ENCODE measurements around the gene MYO9B.

The MYO9B gene

DNA sequence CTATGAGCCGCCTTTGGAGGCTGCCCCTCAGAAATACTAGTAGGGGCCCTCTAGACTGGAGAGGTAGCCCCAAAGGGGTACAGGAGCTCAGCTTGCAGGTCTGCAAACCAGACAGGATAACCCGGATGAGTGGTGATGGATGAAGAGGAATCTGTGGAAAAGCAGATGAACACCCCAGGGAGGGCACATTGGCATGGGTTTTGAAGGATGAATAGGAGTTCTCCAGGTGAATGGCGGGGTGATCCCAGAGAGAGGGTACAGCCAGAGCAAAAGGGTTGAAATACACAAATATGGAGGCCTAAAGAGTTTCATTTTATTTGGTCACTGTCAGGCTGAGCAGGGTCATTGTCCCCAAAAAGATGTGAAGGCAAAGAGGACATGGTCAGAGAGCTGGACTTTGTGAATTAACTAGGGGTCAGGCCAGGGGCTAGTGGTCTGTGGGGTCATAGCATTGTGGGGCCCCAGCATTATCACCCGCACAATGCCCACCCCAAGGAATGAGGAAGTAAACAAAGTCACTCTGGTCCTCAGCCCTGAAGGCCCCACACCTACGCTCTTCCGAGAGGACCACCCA is 165.3 kb downstream of the MYO9B start:
- DNase-seq (ENCODE audit: low spot score): no peak

DNA sequence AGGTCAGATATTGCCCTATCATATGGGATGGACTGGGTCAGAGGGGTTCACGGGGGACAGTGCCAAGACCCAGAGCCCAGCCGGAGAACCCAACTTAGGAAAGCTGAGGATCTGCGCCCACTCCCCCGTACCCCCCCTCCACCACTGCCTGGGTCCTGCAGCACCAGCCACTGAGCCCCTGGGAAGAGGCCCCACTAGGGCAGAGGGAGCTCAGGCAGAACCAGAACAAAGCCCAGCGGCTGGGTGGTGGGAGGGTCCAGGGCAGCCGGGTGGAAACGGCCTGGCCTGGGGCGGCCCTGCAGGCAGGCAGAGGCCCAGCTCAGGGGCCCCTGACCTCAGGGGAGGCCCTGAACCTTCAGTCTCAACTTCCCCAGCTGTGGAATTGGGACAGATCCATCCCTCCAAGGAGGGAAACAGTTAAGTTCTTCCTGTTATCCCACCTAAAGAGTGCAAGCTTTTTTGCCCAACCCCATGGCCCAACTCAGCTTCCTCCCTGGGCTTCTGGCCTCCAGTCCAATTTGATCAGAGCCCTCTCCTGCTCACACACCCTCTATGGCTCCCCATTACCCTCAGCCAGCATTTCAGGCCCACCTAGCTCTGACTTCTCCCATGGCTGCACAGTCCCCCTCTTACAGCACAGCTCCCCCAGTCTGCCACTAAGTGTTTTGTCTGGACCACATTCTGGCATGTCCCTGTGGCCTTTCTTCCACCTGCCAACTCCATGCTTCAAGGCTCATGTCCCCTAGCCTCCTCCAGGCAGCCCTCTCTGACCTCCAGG is 167.0 kb downstream of the MYO9B start:
- no peak for DNase-seq (ENCODE audit: low spot score)

DNA sequence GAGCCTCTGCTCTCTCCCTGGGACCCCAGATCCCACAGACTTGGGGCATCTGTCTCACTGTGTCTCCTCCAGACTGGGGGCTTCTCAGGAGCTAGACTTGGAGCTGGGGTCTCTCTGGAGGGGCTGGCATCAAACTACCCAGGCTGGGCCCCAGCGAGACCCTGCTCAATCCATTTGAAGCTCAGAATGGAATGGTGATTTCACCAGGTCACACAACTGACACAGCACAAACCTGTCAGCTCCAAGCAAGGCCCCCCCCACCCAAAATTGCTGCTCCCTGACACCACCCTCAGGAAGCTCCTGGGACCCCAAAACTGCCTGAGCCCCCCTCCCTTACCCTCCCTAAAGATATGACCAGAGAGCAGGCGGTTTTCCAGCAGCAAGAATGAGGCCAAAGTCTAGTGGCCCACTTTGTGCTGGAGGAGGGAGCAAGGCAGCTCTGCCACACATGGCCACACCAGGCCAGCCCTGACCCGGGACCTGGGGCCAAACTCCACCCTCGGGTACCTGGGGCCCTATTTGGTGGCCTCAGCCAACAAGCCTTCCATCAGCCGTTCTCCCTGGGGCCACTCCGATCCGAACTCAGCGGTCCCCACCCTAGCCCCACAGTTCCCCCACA is 167.7 kb downstream of the MYO9B start:
- no peak for DNase-seq (ENCODE audit: low spot score)

DNA sequence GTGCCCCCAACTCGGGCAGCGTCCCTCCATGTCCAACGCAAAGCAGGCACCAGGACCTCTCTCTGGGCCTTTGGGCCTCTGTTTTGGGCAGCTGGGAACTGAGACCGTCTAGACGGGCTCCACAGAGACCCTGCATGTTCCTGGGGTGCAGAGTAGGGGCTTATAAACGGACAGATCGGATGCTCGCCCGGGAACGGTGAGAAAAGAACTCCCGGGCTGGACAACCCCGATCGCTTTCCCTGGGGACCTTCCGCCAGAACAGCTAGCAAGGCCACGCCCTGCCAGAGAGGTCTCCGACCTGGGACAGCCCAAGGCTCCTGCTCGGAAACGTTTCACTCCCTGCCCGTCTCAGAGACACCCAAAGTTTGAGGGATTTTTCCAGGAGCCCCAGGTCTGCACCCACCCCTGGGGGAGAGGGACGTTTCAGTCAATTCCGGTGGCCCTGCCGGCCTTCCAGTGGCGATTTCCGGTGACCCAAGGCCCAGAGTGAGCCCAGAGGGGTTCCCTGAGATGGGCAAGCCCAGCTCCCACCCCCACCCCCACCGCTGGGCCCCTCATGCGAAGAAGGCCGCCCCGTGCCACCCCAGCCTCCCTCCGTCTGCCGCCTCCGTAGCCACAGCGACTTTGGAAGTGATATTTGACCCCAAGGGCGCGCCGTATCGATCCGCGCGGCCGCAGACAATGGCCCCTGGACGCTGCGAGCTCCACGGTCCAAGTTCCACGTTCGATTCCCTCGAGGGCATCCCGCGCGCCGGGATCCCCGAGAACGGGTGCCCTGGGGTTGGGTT is 168.4 kb downstream of the MYO9B start:
- no peak for DNase-seq (ENCODE audit: low spot score)

DNA sequence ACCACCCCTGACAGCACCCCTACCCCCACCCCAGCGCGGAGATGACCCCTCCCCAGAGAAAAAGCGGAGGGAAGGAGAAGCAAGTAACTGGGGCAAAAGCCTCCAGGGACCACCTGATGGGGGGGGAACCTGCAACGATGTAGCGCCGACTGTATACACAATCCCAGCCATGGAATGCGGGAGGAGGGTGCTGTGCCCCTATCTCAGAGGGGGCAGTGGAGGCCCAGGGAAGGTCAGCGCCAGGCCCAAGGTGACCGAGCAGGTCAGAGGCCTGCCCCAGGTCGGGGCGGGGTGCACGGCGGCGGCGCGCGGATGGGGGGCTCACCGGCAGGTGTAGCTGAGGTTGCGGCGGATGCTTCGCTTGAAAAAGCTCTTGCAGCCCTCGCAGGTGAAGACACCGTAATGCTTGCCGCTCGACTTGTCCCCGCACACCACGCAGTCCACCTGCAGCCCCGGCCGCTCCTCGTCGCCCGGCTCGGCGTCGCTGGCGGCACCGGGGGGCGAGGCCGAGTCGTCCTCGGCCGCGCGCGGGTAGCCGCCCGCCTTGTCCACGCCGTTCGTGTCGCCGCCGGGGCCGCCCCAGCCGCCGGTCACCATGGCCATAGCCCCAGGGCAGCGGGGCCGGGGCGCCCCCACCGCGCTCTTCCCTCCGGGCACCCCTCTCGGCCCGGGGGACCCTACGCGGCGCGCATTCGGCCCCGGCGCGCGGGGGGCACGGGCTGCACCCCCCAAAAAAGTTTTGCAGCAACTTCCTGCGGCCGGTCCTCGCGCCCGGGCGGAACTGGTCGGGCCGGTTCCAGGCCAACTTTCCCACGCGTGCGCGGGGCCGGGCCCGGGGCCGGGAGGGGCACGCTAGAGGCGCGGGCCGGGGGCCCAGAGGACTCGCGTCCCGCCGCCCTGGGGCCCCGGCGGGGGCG is 169.3 kb downstream of the MYO9B start:
- no peak for DNase-seq (ENCODE audit: low spot score)

DNA sequence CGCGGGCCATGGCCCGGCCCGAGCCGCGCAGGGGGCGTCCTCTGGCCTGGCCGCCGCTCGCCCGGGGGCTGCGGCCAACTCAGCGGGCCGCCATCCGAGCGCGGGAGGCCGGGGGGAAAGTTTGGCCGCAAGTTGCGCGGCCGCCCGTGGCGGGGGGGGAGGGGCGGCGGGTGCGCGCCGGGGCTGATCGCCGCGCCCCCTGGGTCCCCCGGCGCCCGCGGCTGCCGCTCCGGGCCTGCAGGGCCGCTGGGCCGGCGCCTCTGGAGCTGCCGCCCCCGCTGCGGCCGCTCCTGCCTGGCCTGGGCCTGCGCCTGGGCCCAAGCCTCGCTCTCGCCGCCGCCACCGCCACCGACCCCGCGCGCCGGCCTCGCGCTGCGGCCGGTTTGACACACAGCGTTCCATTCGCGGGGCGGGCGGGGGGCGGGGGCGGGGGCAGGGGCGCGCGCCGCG is 170.0 kb downstream of the MYO9B start, which contains the start of gene NR2F6:
NR2F6 (minus strand) TSS at position 385 of the 450 bp plus-strand sequence. CDS start 699 bp downstream, outside the sequence.
- DNase-seq (ENCODE audit: low spot score): no peak

DNA sequence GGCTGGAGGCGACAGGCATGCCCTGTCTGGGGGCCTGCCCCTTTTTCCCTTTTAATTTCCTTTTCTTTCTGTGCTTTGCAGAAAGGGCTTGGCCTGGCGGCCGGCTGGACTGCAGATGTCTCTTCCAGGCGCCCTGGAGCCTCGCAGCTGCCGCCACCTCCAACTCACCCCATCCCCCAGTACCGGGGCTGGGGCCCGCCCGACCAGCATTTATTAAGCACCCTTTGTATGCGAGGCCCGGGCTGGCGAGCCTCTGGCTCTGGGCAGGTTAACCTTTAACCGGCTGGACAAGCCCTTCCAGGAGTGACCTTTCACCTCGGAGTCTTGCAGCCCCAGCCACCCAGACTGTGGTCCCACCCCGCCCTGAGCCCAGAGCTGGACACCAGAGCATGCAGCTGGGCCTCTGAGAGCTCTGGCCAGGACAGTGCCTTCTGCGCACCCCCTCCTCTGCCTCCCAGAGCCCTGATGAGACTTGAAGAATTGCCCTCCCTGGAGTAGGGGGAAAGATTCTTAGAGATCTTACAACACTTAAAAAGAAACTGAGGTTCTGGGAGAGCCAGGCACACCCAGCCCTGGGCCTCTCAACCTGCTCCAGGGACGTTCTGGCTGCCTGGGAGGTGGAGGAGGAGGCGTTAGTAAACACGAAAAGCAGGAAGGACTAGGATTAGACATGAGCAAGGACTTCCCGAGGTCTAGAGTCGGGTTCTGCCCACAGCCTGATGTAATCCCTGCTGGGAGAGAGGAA is 171.3 kb downstream of the MYO9B start:
- DNase-seq (ENCODE audit: low spot score): no peak

DNA sequence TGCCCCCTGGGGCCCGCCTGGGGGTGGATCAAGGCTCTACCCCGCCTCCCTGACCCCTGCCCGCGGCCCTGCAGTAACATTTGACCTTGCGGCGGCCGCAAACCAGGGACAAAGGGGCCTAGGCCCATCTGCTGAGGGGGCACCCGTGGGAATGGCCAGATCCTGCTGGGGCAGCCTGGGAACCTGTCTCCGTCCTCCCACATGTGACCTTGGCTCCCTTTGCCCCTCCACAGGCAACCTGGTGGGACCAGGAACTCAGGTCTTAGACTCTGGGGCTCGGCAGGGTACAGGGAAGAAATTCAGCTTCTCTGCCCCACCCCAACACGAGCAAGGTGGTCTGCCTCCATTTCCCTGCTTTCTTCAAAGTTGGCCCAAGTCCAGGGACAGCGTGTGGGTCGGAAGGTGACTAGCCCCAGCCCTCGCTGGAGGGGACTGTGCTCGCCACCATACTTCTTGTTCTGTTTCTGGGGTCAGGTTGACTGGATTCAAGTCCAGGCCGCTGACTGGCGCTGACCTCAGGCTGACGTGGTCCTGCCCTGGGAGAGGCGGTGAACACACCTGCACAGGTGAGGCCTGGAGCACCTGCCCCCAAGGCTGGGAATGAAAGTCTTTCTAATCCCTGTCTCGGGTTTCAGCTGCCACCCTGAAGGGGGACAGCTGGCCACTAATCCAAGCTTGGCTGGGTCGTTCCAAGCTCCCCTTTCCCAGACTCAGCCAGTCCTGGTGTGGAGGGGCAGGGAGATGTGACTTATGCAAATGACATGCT is 172.6 kb downstream of the MYO9B start:
- DNase-seq (ENCODE audit: low spot score): peak; percentile 66

DNA sequence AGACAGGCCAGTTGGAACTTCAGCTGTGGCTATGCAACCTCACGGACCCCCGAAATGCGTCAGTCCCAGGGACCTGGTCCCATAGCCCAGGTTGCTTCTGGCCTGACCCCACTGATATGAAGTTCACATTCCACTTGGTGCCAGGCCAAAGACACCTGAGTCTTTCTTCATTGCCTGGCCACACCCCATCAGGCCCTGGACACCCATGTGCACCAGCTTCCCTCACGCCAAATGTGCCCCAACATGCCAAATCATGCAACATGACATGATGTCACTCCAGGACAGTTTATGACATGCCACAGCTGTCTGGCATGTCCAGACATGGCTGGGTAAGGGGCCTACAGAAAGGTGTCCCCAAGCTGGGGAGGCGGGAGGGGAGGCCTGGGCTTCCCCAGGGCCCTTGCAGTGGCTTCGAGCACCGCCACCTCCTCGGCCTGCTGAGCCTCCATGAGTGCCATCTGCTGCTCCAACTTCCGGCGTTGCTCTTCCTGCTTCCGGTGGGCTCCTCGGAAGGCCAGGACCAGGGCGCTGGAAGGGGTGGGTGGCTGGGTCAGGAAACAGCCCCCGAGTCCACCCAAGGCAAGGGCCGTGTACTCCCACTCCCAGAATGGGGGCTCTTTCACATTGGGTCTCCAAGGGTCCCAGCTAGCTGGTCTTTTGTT is 174.4 kb downstream of the MYO9B start:
- DNase-seq (ENCODE audit: low spot score): no peak

DNA sequence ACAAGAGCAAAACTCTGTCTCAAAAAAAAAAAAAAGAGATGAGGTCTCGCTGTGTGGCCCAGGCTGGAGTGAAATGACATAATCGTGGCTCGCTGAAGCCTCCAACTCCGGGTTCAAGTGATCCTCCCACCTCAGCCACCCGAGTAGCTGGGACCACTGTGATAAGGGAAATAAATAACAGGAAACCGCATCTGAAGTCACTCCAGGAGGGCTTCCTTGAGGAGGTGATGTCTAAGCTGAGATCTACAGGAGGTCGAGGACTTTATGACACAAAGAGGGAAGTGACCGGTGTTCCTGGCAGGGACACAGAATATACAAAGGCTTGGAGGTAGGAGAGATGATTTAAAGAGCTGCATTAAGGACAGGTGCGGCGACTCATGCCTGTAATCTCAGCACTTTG is 179.1 kb downstream of the MYO9B start:
- no peak for DNase-seq (ENCODE audit: low spot score)

DNA sequence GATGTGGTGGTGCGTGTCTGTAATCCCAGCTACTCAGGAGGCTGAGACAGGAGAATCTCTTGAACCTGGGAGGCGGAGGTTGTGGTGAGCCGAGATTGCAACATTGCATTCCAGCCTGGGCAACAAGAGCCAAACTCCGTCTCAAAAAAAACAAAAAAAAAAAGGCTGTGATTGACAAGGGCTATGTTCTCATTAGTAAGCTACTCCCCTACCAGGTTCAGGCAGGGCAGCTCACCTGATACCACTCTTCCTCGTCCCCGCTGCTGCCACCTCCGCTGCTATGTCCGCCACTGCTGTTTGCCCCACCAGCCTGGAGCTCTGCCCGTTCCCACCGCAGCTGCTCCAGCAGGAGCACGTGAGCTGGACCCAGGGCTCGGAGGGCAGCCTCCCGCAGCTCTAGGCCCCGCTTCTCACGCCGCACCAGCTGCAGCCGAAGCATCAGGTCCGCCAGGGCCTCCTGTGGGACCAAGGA is 179.6 kb downstream of the MYO9B start:
- no peak for DNase-seq (ENCODE audit: low spot score)

DNA sequence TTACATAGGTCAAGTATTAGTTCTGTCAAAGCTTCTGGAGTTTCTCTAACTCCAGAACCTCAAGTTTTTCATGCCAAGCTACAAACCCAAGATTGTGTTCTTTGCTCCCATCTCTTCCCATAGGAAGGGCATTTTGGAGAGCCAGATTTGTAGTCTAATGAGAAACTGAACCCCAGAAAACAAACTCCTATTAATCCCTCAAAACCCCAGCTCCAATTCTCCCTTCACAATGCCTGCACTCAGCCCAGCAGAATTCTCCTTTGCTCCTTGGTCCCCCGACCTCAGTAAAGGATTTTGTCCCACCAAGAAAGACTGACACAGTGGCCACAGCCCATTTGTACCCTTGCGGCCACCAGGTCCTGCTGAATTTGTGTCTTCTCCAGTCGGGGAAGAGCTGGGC is 180.6 kb downstream of the MYO9B start:
- DNase-seq (ENCODE audit: low spot score): no peak

DNA sequence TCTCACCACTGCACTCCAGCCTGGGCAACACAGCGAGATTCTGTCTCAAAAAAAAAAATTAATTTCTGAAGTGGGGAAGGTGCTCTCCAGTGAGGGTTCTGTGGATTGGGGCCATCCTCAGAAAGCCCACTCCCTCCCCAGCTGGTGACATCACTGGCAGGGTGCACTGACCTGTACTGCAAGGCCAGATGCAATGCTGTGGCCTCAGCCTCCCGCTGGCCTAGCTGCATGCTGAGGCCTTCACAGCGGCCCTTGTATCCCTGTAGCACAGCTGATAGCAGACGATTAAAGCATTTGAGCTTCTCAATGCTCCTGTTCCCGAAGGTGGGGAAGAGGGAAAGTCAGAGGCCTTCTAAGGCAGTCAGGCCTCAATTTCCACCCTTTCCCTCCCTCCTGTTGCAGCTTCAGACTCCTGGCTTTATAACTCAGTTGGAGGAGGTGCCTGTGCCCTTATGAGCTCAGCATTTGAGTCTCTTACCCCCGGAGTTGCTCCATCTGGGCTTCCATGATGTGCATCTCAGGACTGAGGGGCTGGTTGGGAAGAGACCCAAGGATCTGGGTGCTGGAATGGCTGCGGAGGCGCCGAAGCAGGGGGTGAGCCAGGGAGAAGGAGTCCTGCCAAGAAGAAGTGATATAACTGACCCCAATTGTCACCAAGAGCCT is 183.7 kb downstream of the MYO9B start:
- no peak for DNase-seq (ENCODE audit: low spot score)

DNA sequence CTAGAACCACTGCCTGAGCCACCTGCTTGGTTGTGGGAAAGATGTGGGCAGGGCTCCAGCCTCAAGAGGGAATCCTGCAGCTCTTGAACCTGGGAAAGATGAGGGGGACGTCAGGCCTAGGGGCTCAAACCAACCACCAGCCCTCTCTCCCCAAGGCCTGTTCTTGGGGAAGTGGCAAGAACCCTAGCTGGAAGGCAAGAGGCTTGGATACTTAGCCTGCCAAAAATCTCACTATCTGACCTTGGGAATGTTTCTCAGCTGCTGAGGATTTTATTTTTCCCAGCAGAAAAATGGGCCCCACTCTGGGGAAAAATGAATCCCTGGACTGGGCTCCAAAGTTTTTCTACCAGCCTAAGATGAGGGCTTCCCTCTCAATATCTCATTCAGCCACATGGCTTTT is 184.4 kb downstream of the MYO9B start:
- DNase-seq (ENCODE audit: low spot score): no peak

DNA sequence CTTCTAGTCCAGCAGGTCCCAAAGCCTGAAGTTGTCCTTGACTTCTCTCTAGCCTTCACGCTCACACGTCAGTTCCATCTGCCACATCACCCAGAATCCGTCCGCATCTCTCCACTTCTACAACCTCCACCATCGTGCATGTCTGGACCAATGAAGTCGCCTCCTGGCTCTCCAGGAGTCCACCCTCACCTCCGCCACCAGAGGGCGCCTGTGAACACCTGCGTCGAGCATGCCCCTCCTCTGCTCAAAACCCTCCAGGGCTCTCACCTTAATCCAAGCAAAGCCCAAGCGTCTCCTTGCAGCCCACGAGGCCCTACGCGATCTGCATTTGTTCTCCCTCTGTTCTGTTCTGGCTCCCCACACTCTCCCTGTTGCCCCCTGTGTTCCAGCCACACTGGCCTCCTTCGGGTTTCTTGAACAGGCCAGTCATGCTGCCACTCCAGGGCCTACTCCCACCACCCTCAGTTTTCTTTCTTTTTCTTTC is 185.3 kb downstream of the MYO9B start:
- peak; percentile 93 for DNase-seq (ENCODE audit: low spot score)

DNA sequence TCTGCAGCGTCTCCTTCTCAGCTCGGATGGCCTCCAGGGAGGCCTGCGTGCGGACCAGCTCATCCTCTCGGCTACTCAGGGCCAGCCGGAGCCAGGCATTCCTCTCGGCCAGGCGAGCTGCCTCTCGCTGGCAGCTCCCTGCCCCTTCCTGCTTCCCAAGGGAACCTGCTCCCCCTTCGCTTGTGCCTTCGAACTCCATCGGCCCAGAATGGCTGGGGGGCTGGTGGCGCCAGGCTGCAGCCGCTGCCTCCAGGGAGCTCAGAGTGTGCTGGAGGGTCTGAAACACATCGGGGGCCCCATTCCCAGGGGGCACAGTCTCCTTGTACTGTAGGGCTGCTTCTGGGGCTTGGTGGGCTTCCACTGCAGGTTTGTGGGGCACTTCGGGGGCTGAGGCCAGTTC is 187.0 kb downstream of the MYO9B start:
- no peak for DNase-seq (ENCODE audit: low spot score)

Measured in iPS-NIHi11 (cell line).